Gastroesophageal sphincter (tissue), 4 donors: ENCODE results near the gene PRSS56. TPM values are rescaled to one million over a fixed set of nuclear protein-coding genes. Genes with fewer than 3 reads are reported as not detected.

Experiments used
- ATAC-seq: fragments of 150-250 bp; one replicate; pipeline ENCODE4 v1.9.1; 2016; ENCODE audit warnings: mild to moderate bottlenecking, moderate library complexity
- H3K27ac ChIP-seq, 4 donors: fragments of 200-600 bp; sonication (generic) in 3 of 4; 1 replicate in 3 of 4; 2 replicates in 1 of 4; pipeline ENCODE4 v1.5.1; 2016 to 2019
- H3K27me3 ChIP-seq: fragments of 200-600 bp; sonication (generic); one replicate; pipeline ENCODE4 v1.5.1; 2019
- H3K36me3 ChIP-seq, 2 donors: fragments of 200-600 bp; sonication (generic); one replicate each; pipeline ENCODE4 v1.5.1; 2019; ENCODE audit warnings: control low read depth in 1 of 2
- H3K4me1 ChIP-seq, 3 donors: fragments of 200-600 bp; sonication (generic); 1 replicate in 2 of 3; 2 replicates in 1 of 3; pipeline ENCODE4 v1.5.1; 2016 to 2019; ENCODE audit warnings: control low read depth in 2 of 3
- H3K4me3 ChIP-seq, 2 donors: fragments of 200-600 bp; sonication (generic); one replicate each; pipeline ENCODE4 v1.5.1; 2019; ENCODE audit warnings: mild to moderate bottlenecking in 1 of 2, moderate library complexity in 1 of 2
- H3K9me3 ChIP-seq, 3 donors: fragments of 200-600 bp; sonication (generic); one replicate each; pipeline ENCODE4 v1.5.1; 2017 to 2019; ENCODE audit warnings: control low read depth in 2 of 3
- EP300 ChIP-seq: sonication (generic); formaldehyde crosslinking; IDR thresholded peaks from one replicate; pipeline ENCODE4 v1.6.1; 2017; ENCODE audit warnings: antibody characterized with exemption, mild to moderate bottlenecking
- POLR2A ChIP-seq, 2 donors: fragments of 450-650 bp; IDR thresholded peaks; one replicate each; pipeline ENCODE4 v1.6.1; 2017; ENCODE audit warnings: antibody characterized with exemption in 2 of 2, mild to moderate bottlenecking in 2 of 2, moderate library complexity in 1 of 2
- POLR2AphosphoS5 ChIP-seq: sonication (generic); formaldehyde crosslinking; IDR thresholded peaks from one replicate; pipeline ENCODE4 v1.6.1; 2017; ENCODE audit warnings: antibody characterized with exemption
- WGBS, 2 donors: methylation state at CpG; one replicate each; pipeline ENCODE4 v1.1.5; 2018; ENCODE audit warnings: low coverage in 1 of 2; 5-methylcytosine and 5-hydroxymethylcytosine counted together
- total RNA-seq, 4 donors: library from RNA; depleted of rRNA; stranded (reverse); fragments of >200 nt; gene quantifications; one replicate each; pipeline ENCODE4 v1.1.0, GENCODE V29; 2016
- TF ChIP-seq, protein P1 (sequence below), 4 experiments: fragments of 200-600 bp in 2 of 4; fragments of 450-650 bp in 2 of 4; sonication (generic) in 1 of 4; IDR thresholded peaks; one replicate each; pipeline ENCODE4 v1.5.1; 2017 to 2019; ENCODE audit warnings: antibody characterized with exemption in 4 of 4, mild to moderate bottlenecking in 2 of 4, moderate library complexity in 2 of 4

PRSS56 gene
- total RNA-seq, 4 donors from 2014 or later, result not detected

DNA sequence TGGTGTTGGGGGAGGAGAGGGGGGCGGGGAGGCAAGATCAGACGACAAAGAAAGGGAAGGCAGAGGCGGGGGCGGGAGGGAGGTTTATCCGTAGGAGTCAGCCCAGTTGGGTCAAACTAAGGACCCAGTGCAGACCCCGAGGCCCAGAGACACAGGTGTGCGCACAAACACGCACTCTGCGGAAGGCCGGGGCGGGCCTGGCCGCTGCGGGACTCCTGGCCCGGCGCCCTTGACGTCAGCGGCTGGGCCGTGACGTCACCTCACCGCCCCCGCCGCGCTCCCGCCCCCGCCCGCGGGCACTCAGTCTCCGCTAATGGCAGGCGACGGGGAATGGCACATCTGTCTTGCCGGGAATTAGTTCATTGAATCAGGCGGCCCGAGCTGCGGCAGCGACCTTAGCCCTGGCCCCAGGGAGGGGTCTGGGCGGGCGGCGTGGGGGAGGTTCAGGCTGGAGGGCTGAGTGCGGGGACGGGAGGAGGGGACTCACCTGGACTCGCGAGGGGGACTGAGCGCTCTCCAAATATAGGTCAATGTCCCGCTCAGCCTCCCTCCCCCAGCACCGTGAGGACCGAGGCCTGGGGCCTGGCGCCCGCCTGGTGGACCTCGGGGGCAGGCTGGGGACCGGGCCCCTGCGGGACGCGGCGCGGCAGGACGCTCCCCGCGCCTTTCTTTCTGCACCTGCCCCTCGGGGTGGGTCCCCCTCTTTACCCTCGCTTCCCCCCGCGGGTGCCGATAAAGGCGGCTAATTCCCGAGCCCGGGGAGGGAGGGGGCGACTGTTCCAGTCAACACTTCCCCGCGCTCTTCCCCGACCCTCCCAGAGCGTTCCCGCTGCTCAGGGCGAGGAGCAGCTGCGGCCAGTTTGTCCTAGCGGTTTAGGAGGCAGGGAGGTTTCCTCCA is 17.0 kb upstream of the PRSS56 start:
- WGBS, 2 donors, result 0 to 4% methylated on average over 1 to 11 of the region's 75 CpGs
- Histone ChIP-seq H3K4me1 (peaks cover 0 to 23% (median 3%) of the 10 kb centered on the region in 3 donors), H3K27ac (peak overlapping the region in 3 of 4 donors; percentile 18 to 78 (median 35)), H3K27me3 (peaks cover 22% of the 10 kb centered on the region), H3K4me3 (peak overlapping the region; percentile 43 to 68), H3K9me3 (no peaks in the 10 kb centered on the region), H3K36me3 (no peaks in the 10 kb centered on the region)
- peak; percentile 63 for ATAC-seq
- TF ChIP-seq POLR2AphosphoS5 (peak; percentile 47), EP300 (no peak), POLR2A (IDR thresholded peaks at IDR 0.05) (no peak)
- TF ChIP-seq, protein P1, sequence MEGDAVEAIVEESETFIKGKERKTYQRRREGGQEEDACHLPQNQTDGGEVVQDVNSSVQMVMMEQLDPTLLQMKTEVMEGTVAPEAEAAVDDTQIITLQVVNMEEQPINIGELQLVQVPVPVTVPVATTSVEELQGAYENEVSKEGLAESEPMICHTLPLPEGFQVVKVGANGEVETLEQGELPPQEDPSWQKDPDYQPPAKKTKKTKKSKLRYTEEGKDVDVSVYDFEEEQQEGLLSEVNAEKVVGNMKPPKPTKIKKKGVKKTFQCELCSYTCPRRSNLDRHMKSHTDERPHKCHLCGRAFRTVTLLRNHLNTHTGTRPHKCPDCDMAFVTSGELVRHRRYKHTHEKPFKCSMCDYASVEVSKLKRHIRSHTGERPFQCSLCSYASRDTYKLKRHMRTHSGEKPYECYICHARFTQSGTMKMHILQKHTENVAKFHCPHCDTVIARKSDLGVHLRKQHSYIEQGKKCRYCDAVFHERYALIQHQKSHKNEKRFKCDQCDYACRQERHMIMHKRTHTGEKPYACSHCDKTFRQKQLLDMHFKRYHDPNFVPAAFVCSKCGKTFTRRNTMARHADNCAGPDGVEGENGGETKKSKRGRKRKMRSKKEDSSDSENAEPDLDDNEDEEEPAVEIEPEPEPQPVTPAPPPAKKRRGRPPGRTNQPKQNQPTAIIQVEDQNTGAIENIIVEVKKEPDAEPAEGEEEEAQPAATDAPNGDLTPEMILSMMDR (IDR thresholded peaks at IDR 0.05), result peak in 1 of 4 experiments; percentile 1

DNA sequence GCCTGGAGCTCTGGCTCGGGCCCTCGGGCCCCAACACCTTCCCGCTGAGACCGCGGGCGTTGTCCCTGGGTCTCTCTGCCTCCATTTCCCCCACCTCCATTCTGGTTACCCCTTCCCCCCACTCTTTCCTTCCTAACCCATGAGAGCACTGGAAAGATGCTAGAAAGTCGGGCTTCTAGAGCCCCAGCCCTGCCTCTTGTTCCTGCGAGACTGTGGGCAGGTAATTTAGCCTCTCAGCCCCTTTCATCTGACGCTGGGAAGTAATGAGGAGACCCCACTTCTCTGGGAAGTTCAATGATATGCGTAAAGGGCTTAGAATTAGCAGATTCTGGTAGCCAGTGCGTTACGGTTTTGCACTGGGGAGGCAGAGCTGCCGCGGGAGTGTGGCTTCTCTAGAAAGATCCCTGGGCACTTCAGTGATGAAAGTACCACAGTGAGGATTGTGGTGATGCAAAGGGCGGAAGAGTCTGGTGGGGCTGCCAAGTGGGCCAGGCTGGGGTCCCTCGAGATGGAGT is 16.3 kb upstream of the PRSS56 start:
- peak overlapping the region in 2 of 4 donors; percentile 35 to 78 for H3K27ac ChIP-seq
- 29 to 65% methylated on average over 7 to 14 of the region's 16 CpGs for whole genome bisulfite sequencing, 2 donors
- no peaks in the 10 kb centered on the region for H3K36me3 ChIP-seq

DNA sequence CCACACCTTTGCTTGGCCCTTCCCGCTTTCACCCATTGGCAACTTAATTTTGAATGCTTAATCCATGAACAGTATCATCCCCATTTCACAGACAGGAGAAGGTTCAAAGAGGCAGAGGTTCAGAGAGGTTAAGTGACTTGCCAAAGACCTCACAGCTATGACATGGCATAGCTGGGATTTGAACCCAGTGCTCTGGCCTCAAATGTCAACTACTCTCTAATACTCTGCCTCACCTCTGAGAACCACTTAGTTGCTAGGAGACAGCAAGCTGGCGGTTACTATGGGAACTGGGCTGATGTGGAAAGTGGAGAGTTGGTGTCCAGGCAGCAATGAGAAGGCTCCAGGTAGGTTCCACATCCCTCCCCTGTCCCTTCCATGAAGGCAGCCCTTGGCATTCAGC is 15.8 kb upstream of the PRSS56 start:
- H3K9me3 ChIP-seq, result no peaks in the 10 kb centered on the region
- no peak overlapping the region for H3K4me3 ChIP-seq
- H3K27me3 ChIP-seq, result peaks cover 22% of the 10 kb centered on the region
- WGBS, 2 donors, result 88 to 100% methylated on average over 1 to 2 of the region's 2 CpGs
- ATAC-seq, result no peak
- no peaks in the 10 kb centered on the region for H3K36me3 ChIP-seq
- TF ChIP-seq, protein P1 (IDR thresholded peaks at IDR 0.05), result no peak
- TF ChIP-seq POLR2AphosphoS5, result no peak
- no peak for TF ChIP-seq EP300
- TF ChIP-seq POLR2A (IDR thresholded peaks at IDR 0.05), result no peak
- H3K4me1 ChIP-seq, result peaks cover 0 to 23% (median 3%) of the 10 kb centered on the region in 3 donors
- no peak overlapping the region for H3K27ac ChIP-seq

More for the DNA sequence above, 16.3 kb upstream of the PRSS56 start:
- H3K9me3 ChIP-seq, result no peaks in the 10 kb centered on the region
- peaks cover 22% of the 10 kb centered on the region for H3K27me3 ChIP-seq
- no peak for ATAC-seq
- H3K4me1 ChIP-seq, result peaks cover 0 to 23% (median 3%) of the 10 kb centered on the region in 3 donors
- TF ChIP-seq POLR2AphosphoS5 (no peak), EP300 (no peak), POLR2A (IDR thresholded peaks at IDR 0.05) (no peak)
- TF ChIP-seq, protein P1 (IDR thresholded peaks at IDR 0.05), result no peak
- peak overlapping the region; percentile 43 to 68 for H3K4me3 ChIP-seq

DNA sequence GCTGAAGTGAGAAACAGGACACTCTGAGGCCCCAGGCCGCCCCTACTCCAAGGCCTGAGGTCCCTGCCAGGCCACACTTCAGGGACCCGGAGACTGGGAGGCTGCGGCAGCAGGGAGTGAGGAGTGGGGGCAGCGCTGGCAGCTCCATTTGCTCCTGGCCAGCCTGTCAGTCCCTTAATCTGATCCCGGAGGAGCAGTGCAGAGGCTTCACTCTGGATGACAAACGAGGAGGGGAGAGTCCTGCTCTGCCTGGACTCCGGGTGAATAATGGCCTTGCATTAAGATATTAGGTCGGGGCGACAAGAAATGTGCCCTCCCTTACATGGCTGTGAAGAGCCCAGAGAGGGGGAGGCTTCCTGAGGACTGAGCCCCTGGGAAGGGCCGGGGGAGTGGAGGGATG is 14.3 kb upstream of the PRSS56 start:
- H3K4me3 ChIP-seq, result no peak overlapping the region
- H3K4me1 ChIP-seq, result peaks cover 0 to 23% (median 3%) of the 10 kb centered on the region in 3 donors
- no peaks in the 10 kb centered on the region for H3K9me3 ChIP-seq
- no peaks in the 10 kb centered on the region for H3K36me3 ChIP-seq
- TF ChIP-seq, protein P1 (IDR thresholded peaks at IDR 0.05), result no peak
- TF ChIP-seq EP300 (no peak), POLR2A (IDR thresholded peaks at IDR 0.05) (no peak), POLR2AphosphoS5 (no peak)
- H3K27me3 ChIP-seq, result peaks cover 22% of the 10 kb centered on the region
- ATAC-seq, result no peak
- no peak overlapping the region for H3K27ac ChIP-seq
- 44% methylated on average over 4 of the region's 10 CpGs; no CpG with 5 or more reads in 1 of the 2 donors for WGBS, 2 donors
